OCI-LY7 (cell line): ENCODE results near the gene DCAF16. TPM values are rescaled to one million over a fixed set of nuclear protein-coding genes. Genes with fewer than 3 reads are reported as not detected.

ENCODE experiments used
- BruUV-seq: library from RNA; stranded (reverse); fragments of 400-500 nt; replicated peaks from 2 replicates; lab custom pipeline; 2021; lab: Mats Ljungman, UMichigan
- CTCF ChIA-PET: fragments of 300-600 bp; sonication (Branson Sonifier 250); formaldehyde crosslinking; loops from one replicate; lab custom pipeline; 2022; ENCODE audit warnings: antibody characterized with exemption; ENCODE audit not compliant: unreplicated experiment; lab: Charles Lee
- POLR2A ChIA-PET: fragments of 300-600 bp; sonication (Branson Sonifier 250); formaldehyde crosslinking; loops from one replicate; lab custom pipeline; 2022; ENCODE audit warnings: antibody characterized with exemption; lab: Charles Lee
- DNase-seq: peaks from one replicate; pipeline ENCODE4 v3.0.0-alpha.2; 2015; ENCODE audit warnings: low spot score
- H2AFZ ChIP-seq: fragments of 200-600 bp; sonication (generic), shearing (Covaris generic); 2 replicates; pipeline ENCODE4 v1.6.1; 2014; ENCODE audit warnings: mild to moderate bottlenecking, antibody characterized with exemption, low read length, moderate library complexity
- H3K27ac ChIP-seq: fragments of 200-600 bp; sonication (generic); 2 replicates; pipeline ENCODE4 v1.5.1; 2014; ENCODE audit warnings: mixed run types, low read depth, mild to moderate bottlenecking, moderate library complexity, low read length, inconsistent platforms; ENCODE audit not compliant: poor library complexity, severe bottlenecking
- H3K36me3 ChIP-seq: fragments of 200-600 bp; sonication (generic); 2 replicates; pipeline ENCODE4 v1.6.1; 2014; ENCODE audit warnings: mild to moderate bottlenecking, antibody characterized with exemption, low read length, moderate library complexity, mixed read lengths; ENCODE audit not compliant: insufficient read depth
- H3K4me1 ChIP-seq: fragments of 200-600 bp; sonication (generic); 2 replicates; pipeline ENCODE4 v1.5.1; 2014; ENCODE audit warnings: mild to moderate bottlenecking, low read length; ENCODE audit not compliant: insufficient read depth, poor library complexity, severe bottlenecking
- H3K4me2 ChIP-seq: fragments of 200-600 bp; sonication (generic); 2 replicates; pipeline ENCODE4 v1.6.1; 2014; ENCODE audit warnings: mild to moderate bottlenecking, low read length
- H3K4me3 ChIP-seq: fragments of 200-600 bp; sonication (generic); 2 replicates; pipeline ENCODE4 v1.5.1; 2014; ENCODE audit warnings: mild to moderate bottlenecking, low read depth, low read length; ENCODE audit not compliant: poor library complexity, severe bottlenecking
- H3K79me2 ChIP-seq: fragments of 200-600 bp; sonication (generic); 2 replicates; pipeline ENCODE4 v1.6.1; 2016; ENCODE audit warnings: low read depth, mild to moderate bottlenecking, low read length, moderate library complexity, mixed read lengths; ENCODE audit not compliant: insufficient read depth
- H3K9me2 ChIP-seq: fragments of 200-600 bp; sonication (generic); 2 replicates; pipeline ENCODE4 v1.6.1; 2016; ENCODE audit warnings: mild to moderate bottlenecking, low read length, mixed read lengths; ENCODE audit not compliant: insufficient read depth
- H3K9me3 ChIP-seq: fragments of 200-600 bp; sonication (generic); 2 replicates; pipeline ENCODE4 v1.6.1; 2014; ENCODE audit warnings: mild to moderate bottlenecking, mixed run types, low read length, mixed read lengths
- H4K20me1 ChIP-seq: fragments of 200-600 bp; sonication (generic); 2 replicates; pipeline ENCODE4 v1.6.1; 2014; ENCODE audit warnings: mild to moderate bottlenecking, antibody characterized with exemption, low read length, moderate library complexity, mixed read lengths; ENCODE audit not compliant: insufficient read depth
- CTCF ChIP-seq: fragments of 200-600 bp; sonication (generic); conservative IDR thresholded peaks from 2 replicates; pipeline ENCODE4 v1.5.1; 2014; ENCODE audit warnings: mild to moderate bottlenecking, antibody characterized with exemption, low read length, moderate library complexity, mixed read lengths
- EZH2phosphoT487 ChIP-seq: fragments of 200-600 bp; sonication (generic); IDR thresholded peaks from 2 replicates; pipeline ENCODE4 v1.6.1; 2018; ENCODE audit warnings: low read depth, borderline replicate concordance, mild to moderate bottlenecking, mixed run types, antibody characterized with exemption, low read length, moderate library complexity, mixed read lengths
- intact Hi-C: fragments of 100-400 bp; cut with micrococcal nuclease; formaldehyde crosslinking; loops from one replicate; pipeline ENCODE4 v1.10.0; 2022; ENCODE audit not compliant: unreplicated experiment
- total RNA-seq, 2 experiments: library from RNA; depleted of rRNA in 1 of 2; stranded (reverse); fragments of >200 nt in 1 of 2; shearing (Covaris generic) in 1 of 2; gene quantifications; 2 replicates each; pipeline ENCODE4 v1.2.3, GENCODE V29; 2014 to 2022

Gene DCAF16
- total RNA-seq, 2 experiments from 2014 or later: 88.7 to 115 TPM

DNA sequence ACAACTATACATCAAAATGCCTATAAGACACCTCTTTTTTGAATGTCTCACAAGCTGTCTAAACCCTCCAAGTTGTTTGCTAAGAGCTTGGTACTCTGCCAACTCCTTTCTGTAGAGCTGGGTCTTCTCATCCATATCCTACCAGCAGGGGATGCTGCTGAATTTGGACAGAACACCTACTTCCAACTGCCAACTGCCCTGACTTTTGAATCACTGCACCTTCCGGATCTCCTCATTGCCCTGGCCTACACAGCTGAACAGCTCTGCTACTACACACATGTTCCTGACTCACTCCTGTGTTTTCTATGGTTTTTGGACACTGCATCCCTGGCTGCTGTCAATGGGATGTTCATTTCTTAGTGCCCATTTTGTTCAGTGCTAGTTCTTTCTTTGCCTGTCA is 47.8 kb downstream of the DCAF16 start:
- Histone ChIP-seq H4K20me1 (no peaks in the 10 kb centered on the region), H3K4me3 (no peak overlapping the region), H2AFZ (no peak overlapping the region), H3K9me2 (no peaks in the 10 kb centered on the region), H3K27ac (no peak overlapping the region), H3K4me1 (no peaks in the 10 kb centered on the region), H3K4me2 (no peak overlapping the region), H3K36me3 (no peaks in the 10 kb centered on the region), H3K79me2 (no peaks in the 10 kb centered on the region), H3K9me3 (no peaks in the 10 kb centered on the region)
- no TSS peak for BruUV-seq
- ChIA-PET CTCF (no interaction called here), POLR2A (interaction anchor here (0.6 to 1.3 kb wide), 2 partner anchors 10 to 70 kb away, joined by 3 to 4 read pairs; no protein-coding TSS in a partner anchor)
- intact Hi-C loops: loop anchor here (10.0 kb wide), 1 partner anchor 832 kb away; no protein-coding TSS in a partner anchor
- TF ChIP-seq EZH2phosphoT487 (no peak), CTCF (peak; percentile 45; the same call in 1 of the 2 replicates)
- peak; percentile 23 for DNase-seq

DNA sequence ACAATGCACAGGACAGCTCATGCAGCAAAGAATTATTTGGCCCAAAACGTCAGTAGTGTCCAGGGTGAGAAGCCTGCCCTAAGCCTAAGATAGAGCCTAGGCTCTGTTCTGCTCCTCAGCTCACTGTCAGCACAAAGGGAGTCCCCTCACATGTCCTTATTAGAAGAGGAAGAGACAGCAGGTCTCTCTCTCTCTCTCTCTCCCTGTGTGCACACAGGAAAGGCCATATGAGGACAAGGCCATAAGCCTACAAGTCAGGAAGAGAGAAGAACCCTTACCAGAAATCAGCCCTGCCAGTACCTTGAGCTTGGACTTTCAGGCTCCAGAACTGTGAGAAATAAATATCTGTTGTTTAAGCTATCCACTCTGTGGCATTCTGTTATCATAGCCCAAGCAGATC is 49.5 kb downstream of the DCAF16 start:
- H3K4me1 ChIP-seq: no peaks in the 10 kb centered on the region
- TF ChIP-seq CTCF (no peak), EZH2phosphoT487 (no peak)
- no peak overlapping the region for H3K27ac ChIP-seq
- H2AFZ ChIP-seq: no peak overlapping the region
- intact Hi-C loops: loop anchor here (10.0 kb wide), 1 partner anchor 834 kb away; no protein-coding TSS in a partner anchor
- H3K4me3 ChIP-seq: no peak overlapping the region
- POLR2A ChIA-PET: interaction anchor here (0.6 kb wide), 1 partner anchor 22 kb away, joined by 3 read pairs; no protein-coding TSS in a partner anchor
- no peaks in the 10 kb centered on the region for H3K9me2 ChIP-seq
- no peak for DNase-seq
- H3K36me3 ChIP-seq: no peaks in the 10 kb centered on the region
- H3K9me3 ChIP-seq: no peaks in the 10 kb centered on the region
- CTCF ChIA-PET: no interaction called here
- no peaks in the 10 kb centered on the region for H3K79me2 ChIP-seq
- H3K4me2 ChIP-seq: no peak overlapping the region
- BruUV-seq: no TSS peak
- H4K20me1 ChIP-seq: no peaks in the 10 kb centered on the region

DNA sequence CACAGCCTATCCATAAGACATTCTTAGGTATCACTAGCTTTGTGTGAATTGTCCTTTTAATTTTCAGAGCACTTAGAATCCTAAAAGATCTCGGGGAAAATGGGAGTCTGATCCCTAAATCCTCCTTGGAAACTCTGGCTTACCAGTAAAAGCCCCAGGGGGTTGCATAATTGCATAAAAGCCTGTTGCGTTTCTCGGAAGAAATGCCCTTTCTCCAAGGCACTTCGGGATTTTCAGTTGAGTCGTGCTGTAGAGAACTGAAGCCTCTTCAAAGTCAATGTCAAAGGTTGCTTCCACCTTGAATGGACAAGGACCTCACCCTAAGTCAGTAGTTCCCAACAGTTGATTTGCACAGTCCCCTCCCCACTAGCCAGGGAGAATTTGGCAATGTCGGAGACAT is 49.9 kb downstream of the DCAF16 start:
- Histone ChIP-seq H3K27ac (no peak overlapping the region), H3K9me3 (no peaks in the 10 kb centered on the region), H3K9me2 (no peaks in the 10 kb centered on the region), H3K4me1 (no peaks in the 10 kb centered on the region), H3K79me2 (no peaks in the 10 kb centered on the region), H4K20me1 (no peaks in the 10 kb centered on the region), H3K36me3 (no peaks in the 10 kb centered on the region), H2AFZ (no peak overlapping the region), H3K4me3 (no peak overlapping the region), H3K4me2 (no peak overlapping the region)
- BruUV-seq: no TSS peak
- DNase-seq: no peak
- intact Hi-C loops: loop anchor here (10.0 kb wide), 1 partner anchor 834 kb away; no protein-coding TSS in a partner anchor
- ChIA-PET POLR2A (no interaction called here), CTCF (no interaction called here)
- TF ChIP-seq EZH2phosphoT487 (no peak), CTCF (no peak)
